GM12878 (cell line): Measurements from ENCODE around the gene ARHGAP44. TPM values are rescaled to one million over a fixed set of nuclear protein-coding genes. Genes with fewer than 3 reads are reported as not detected.

Experiments used
- ATAC-seq: fragments of 200-7000 bp; cut with Tn5 transposase; 3 replicates; pipeline ENCODE4 v1.9.1; 2020; ENCODE audit warnings: mild to moderate bottlenecking, moderate library complexity
- BruUV-seq: library from RNA; stranded (reverse); fragments of 400-500 nt; replicated peaks from 2 replicates; lab custom pipeline; 2021; lab: Mats Ljungman, UMichigan
- CTCF ChIA-PET: fragments of 300-600 bp; sonication (Branson Sonifier 250); formaldehyde crosslinking; extraction: SDS; loops from one replicate; lab custom pipeline; 2021; ENCODE audit warnings: inconsistent platforms; lab: Yijun Ruan, JAX
- POLR2A ChIA-PET: fragments of 350-600 bp; formaldehyde crosslinking; extraction: SDS; loops from one replicate; lab custom pipeline; 2021; ENCODE audit warnings: inconsistent platforms; lab: Charles Lee
- RAD21 ChIA-PET: fragments of 300-600 bp; sonication (Branson Sonifier 250); formaldehyde crosslinking; loops from one replicate; lab custom pipeline; 2023; ENCODE audit warnings: antibody characterized with exemption; ENCODE audit not compliant: unreplicated experiment; lab: Charles Lee
- SMC1A ChIA-PET: fragments of 300-600 bp; sonication (Branson Sonifier 250); formaldehyde crosslinking; loops from one replicate; lab custom pipeline; 2023; ENCODE audit not compliant: unreplicated experiment, uncharacterized antibody; lab: Charles Lee
- DNase-seq: peaks from one replicate; pipeline ENCODE4 v3.0.0-alpha.2; 2011; ENCODE audit warnings: low read depth, low spot score
- FAIRE-seq: peaks from 3 replicates; lab custom pipeline; 2011; peaks lifted over from hg19 to GRCh38; lab: Jason Lieb, UNC
- H2AFZ ChIP-seq: 2 replicates; pipeline ENCODE4 v1.6.0; 2011; ENCODE audit warnings: low read depth, low read length, control low read depth; ENCODE audit not compliant: control insufficient read depth
- H3K27ac ChIP-seq: 2 replicates; pipeline ENCODE4 v1.5.1; 2011; ENCODE audit warnings: control low read depth; ENCODE audit not compliant: control insufficient read depth, insufficient read depth
- H3K27me3 ChIP-seq, 2 experiments: replicated peaks in 1 of 2; 2 replicates each; pipeline versions ENCODE4 v1.6.0 to v1.6.1; 2011; ENCODE audit warnings: low read length in 1 of 2; ENCODE audit not compliant: control insufficient read depth in 2 of 2, insufficient read depth in 2 of 2
- H3K36me3 ChIP-seq, 2 experiments: 2 replicates each; pipeline ENCODE4 v1.5.1; 2011; ENCODE audit warnings: low read length in 1 of 2; ENCODE audit not compliant: control insufficient read depth in 2 of 2, insufficient read depth in 2 of 2
- H3K4me1 ChIP-seq: 2 replicates; pipeline ENCODE4 v1.6.1; 2011; ENCODE audit warnings: mild to moderate bottlenecking, low read length, moderate library complexity, mixed read lengths; ENCODE audit not compliant: control insufficient read depth, insufficient read depth
- H3K4me2 ChIP-seq: 2 replicates; pipeline ENCODE4 v1.6.0; 2011; ENCODE audit warnings: control low read depth; ENCODE audit not compliant: control insufficient read depth, insufficient read depth
- H3K4me3 ChIP-seq: fragments of 200-600 bp; sonication (generic); 2 replicates; pipeline ENCODE4 v1.5.1; 2016
- H3K79me2 ChIP-seq: 2 replicates; pipeline ENCODE4 v1.6.0; 2011; ENCODE audit warnings: low read length; ENCODE audit not compliant: control insufficient read depth, insufficient read depth
- H3K9ac ChIP-seq: 2 replicates; pipeline ENCODE4 v1.8.0; 2011; ENCODE audit warnings: low read length, control low read depth, mixed read lengths; ENCODE audit not compliant: control insufficient read depth, insufficient read depth
- H3K9me3 ChIP-seq: replicated peaks from 3 replicates; pipeline ENCODE4 v1.5.1; 2011; ENCODE audit warnings: mild to moderate bottlenecking, low read length; ENCODE audit not compliant: control insufficient read depth, insufficient read depth
- H4K20me1 ChIP-seq: 2 replicates; pipeline ENCODE4 v1.6.0; 2011; ENCODE audit not compliant: control insufficient read depth, insufficient read depth
- BHLHE40 ChIP-seq, 2 experiments: fragments of 450-650 bp in 1 of 2; IDR thresholded peaks; 2 replicates each; pipeline ENCODE4 v1.6.1; 2011 to 2017; ENCODE audit warnings: low read depth in 2 of 2, borderline replicate concordance in 1 of 2, improper control_type of control experiment in 1 of 2, low read length in 1 of 2, mild to moderate bottlenecking in 1 of 2
- EP300 ChIP-seq, 2 experiments: fragments of 150-350 bp in 1 of 2; IDR thresholded peaks; 2 replicates each; pipeline ENCODE4 v1.6.1; 2011 to 2012; ENCODE audit warnings: low read depth in 2 of 2, low read length in 2 of 2, borderline replicate concordance in 1 of 2, improper control_type of control experiment in 1 of 2, inconsistent platforms in 1 of 2; ENCODE audit not compliant: control insufficient read depth in 1 of 2
- GABPA ChIP-seq: IDR thresholded peaks from 2 replicates; pipeline ENCODE4 v1.6.1; 2014; ENCODE audit warnings: antibody characterized with exemption, low read depth, mild to moderate bottlenecking, inconsistent platforms
- HCFC1 ChIP-seq: fragments of 150-350 bp; IDR thresholded peaks from 2 replicates; pipeline ENCODE4 v1.6.1; 2014; ENCODE audit warnings: low read length
- IRF4 ChIP-seq: IDR thresholded peaks from 2 replicates; pipeline ENCODE4 v1.6.1; 2011; ENCODE audit warnings: low read depth, low read length
- LARP7 ChIP-seq: fragments of 450-650 bp; IDR thresholded peaks from 2 replicates; pipeline ENCODE4 v1.6.1; 2017; ENCODE audit warnings: mild to moderate bottlenecking
- NFYA ChIP-seq: IDR thresholded peaks from 2 replicates; pipeline ENCODE4 v1.6.1; 2011; ENCODE audit warnings: low read depth, mild to moderate bottlenecking, low read length, improper control_type of control experiment, borderline replicate concordance
- RAD51 ChIP-seq: fragments of 450-650 bp; IDR thresholded peaks from 2 replicates; pipeline ENCODE4 v1.6.1; 2016; ENCODE audit warnings: moderate library complexity, mild to moderate bottlenecking, inconsistent platforms
- SPI1 ChIP-seq: IDR thresholded peaks from 2 replicates; pipeline ENCODE4 v1.6.1; 2011; ENCODE audit warnings: low read depth, mild to moderate bottlenecking, low read length, moderate library complexity, borderline replicate concordance; ENCODE audit not compliant: insufficient read depth
- STAT1 ChIP-seq: fragments of 450-650 bp; conservative IDR thresholded peaks from 2 replicates; pipeline ENCODE4 v1.6.1; 2014; ENCODE audit warnings: antibody characterized with exemption, mild to moderate bottlenecking
- SUPT20H ChIP-seq: IDR thresholded peaks from 2 replicates; pipeline ENCODE4 v1.6.1; 2011; ENCODE audit warnings: low read depth, mild to moderate bottlenecking, low read length, moderate library complexity, borderline replicate concordance; ENCODE audit not compliant: control insufficient read depth
- ZNF24 ChIP-seq: fragments of 450-650 bp; IDR thresholded peaks from 2 replicates; pipeline ENCODE4 v1.6.1; 2017; ENCODE audit warnings: antibody characterized with exemption, mild to moderate bottlenecking
- ZNF274 ChIP-seq: IDR thresholded peaks from one replicate; pipeline ENCODE4 v1.8.0; 2011; ENCODE audit not compliant: insufficient read length, insufficient read depth
- WGBS: methylation state at CpG from one replicate; pipeline ENCODE4 v1.1.6; 2016; ENCODE audit warnings: low lambda C conversion rate; ENCODE audit not compliant: insufficient replicate concordance, insufficient coverage; ENCODE audit errors: missing lambda C conversion rate; 5-methylcytosine and 5-hydroxymethylcytosine counted together
- in situ Hi-C: fragments of 300-500 bp; cut with MboI; formaldehyde crosslinking; loops from 9 replicates; pipeline ENCODE4 v1.14.3; 2018; ENCODE audit warnings: mixed read lengths
- intact Hi-C: fragments of 100-400 bp; cut with micrococcal nuclease; formaldehyde crosslinking; loops from one replicate; pipeline ENCODE4 v1.14.2; 2022; ENCODE audit not compliant: unreplicated experiment
- polyA plus RNA-seq, 11 experiments: library from polyadenylated mRNA; depleted of rRNA in 4 of 11; unstranded in 6 of 11; stranded (reverse) in 5 of 11; fragments of >200 nt; fragmentation: Nextera tagmentation in 4 of 11; fragmentation: Illumina TruSeq in 1 of 11; extraction: Ambion mirVana in 4 of 11; extraction: Trizol in 1 of 11; gene quantifications; 1 replicate in 1 of 11; 2 replicates in 10 of 11; pipeline versions ENCODE4 v1.2.1 to v1.2.3, GENCODE V29; 2011 to 2016; ENCODE audit warnings: inconsistent platforms in 2 of 11, missing spikeins in 2 of 11, low read depth in 1 of 11
- total RNA-seq, 4 experiments: library from RNA; depleted of rRNA in 3 of 4; stranded (reverse); fragments of >200 nt in 3 of 4; fragmentation: Illumina TruSeq in 1 of 4; extraction: Trizol in 1 of 4; gene quantifications; 2 replicates each; pipeline versions ENCODE4 v1.2.1 to v1.2.3, GENCODE V29; 2013 to 2021
- TF ChIP-seq, protein P1 (sequence below): fragments of 450-650 bp; IDR thresholded peaks from 2 replicates; pipeline ENCODE4 v1.6.1; 2017; ENCODE audit warnings: antibody characterized with exemption, mild to moderate bottlenecking, moderate library complexity
- TF ChIP-seq, protein P2 (sequence below): IDR thresholded peaks from 2 replicates; pipeline ENCODE4 v1.6.1; 2011; ENCODE audit warnings: low read depth, mild to moderate bottlenecking, low read length, moderate library complexity, borderline replicate concordance; ENCODE audit errors: extremely low read depth
- TF ChIP-seq, protein P3 (sequence below): IDR thresholded peaks from 2 replicates; pipeline ENCODE4 v1.6.1; 2011; ENCODE audit warnings: borderline replicate concordance, low read depth, mild to moderate bottlenecking, moderate library complexity, mixed read lengths, low read length; ENCODE audit not compliant: insufficient read depth; ENCODE audit errors: extremely low read length
- TF ChIP-seq, protein P4 (sequence below): fragments of 150-350 bp; IDR thresholded peaks from 2 replicates; pipeline ENCODE4 v1.6.1; 2014; ENCODE audit warnings: mild to moderate bottlenecking, low read depth, low read length
- TF ChIP-seq, protein P5 (sequence below): IDR thresholded peaks from 2 replicates; pipeline ENCODE4 v1.6.1; 2012; ENCODE audit warnings: low read length, inconsistent platforms

Gene ARHGAP44
- total and polyA plus RNA-seq, 10 of the 15 experiments (the other 5 are each of a cell fraction or from before 2014, with no cell fraction given) = 0.11 to 1.2 (median 0.48) TPM

- Histone ChIP-seq H3K9ac (no peak overlapping the region), H2AFZ (no peak overlapping the region), H3K27ac (no peak overlapping the region), H4K20me1 (no peaks in the 10 kb centered on the region), H3K36me3 (no peaks in the 10 kb centered on the region), H3K4me2 (no peak overlapping the region), H3K79me2 (no peaks in the 10 kb centered on the region), H3K9me3 (no peaks in the 10 kb centered on the region; the same call in 2 of the 3 replicates), H3K27me3 (no peaks in the 10 kb centered on the region), H3K4me1 (no peaks in the 10 kb centered on the region), H3K4me3 (no peak overlapping the region)
- ChIA-PET POLR2A (no interaction called here), SMC1A (no interaction called here), RAD21 (no interaction called here), CTCF (no interaction called here)
- no peak for DNase-seq
- no peak for ATAC-seq
- intact Hi-C loops (no loop called here), in situ Hi-C loops (no loop called here)
- no peak for FAIRE-seq
- 27% methylated on average over 4 of the region's 4 CpGs for WGBS
- TF ChIP-seq RAD51 (no peak), NFYA (no peak), SUPT20H (no peak), GABPA (no peak), BHLHE40 (IDR thresholded peaks at IDR 0.05; ENCODE audit: borderline replicate concordance in 1 of 2, low read depth in 2 of 2, low read length in 1 of 2) (no peak), IRF4 (no peak), STAT1 (no peak), EP300 (IDR thresholded peaks at IDR 0.05; ENCODE audit: borderline replicate concordance in 1 of 2, control insufficient read depth in 1 of 2, low read depth in 2 of 2, low read length in 2 of 2) (no peak), SPI1 (no peak), LARP7 (no peak), HCFC1 (no peak), ZNF24 (no peak), ZNF274 (no peak)
- TF ChIP-seq, protein P1, sequence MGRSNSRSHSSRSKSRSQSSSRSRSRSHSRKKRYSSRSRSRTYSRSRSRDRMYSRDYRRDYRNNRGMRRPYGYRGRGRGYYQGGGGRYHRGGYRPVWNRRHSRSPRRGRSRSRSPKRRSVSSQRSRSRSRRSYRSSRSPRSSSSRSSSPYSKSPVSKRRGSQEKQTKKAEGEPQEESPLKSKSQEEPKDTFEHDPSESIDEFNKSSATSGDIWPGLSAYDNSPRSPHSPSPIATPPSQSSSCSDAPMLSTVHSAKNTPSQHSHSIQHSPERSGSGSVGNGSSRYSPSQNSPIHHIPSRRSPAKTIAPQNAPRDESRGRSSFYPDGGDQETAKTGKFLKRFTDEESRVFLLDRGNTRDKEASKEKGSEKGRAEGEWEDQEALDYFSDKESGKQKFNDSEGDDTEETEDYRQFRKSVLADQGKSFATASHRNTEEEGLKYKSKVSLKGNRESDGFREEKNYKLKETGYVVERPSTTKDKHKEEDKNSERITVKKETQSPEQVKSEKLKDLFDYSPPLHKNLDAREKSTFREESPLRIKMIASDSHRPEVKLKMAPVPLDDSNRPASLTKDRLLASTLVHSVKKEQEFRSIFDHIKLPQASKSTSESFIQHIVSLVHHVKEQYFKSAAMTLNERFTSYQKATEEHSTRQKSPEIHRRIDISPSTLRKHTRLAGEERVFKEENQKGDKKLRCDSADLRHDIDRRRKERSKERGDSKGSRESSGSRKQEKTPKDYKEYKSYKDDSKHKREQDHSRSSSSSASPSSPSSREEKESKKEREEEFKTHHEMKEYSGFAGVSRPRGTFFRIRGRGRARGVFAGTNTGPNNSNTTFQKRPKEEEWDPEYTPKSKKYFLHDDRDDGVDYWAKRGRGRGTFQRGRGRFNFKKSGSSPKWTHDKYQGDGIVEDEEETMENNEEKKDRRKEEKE = no peak
- TF ChIP-seq, protein P2, sequence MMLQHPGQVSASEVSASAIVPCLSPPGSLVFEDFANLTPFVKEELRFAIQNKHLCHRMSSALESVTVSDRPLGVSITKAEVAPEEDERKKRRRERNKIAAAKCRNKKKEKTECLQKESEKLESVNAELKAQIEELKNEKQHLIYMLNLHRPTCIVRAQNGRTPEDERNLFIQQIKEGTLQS = no peak
- TF ChIP-seq, protein P3, sequence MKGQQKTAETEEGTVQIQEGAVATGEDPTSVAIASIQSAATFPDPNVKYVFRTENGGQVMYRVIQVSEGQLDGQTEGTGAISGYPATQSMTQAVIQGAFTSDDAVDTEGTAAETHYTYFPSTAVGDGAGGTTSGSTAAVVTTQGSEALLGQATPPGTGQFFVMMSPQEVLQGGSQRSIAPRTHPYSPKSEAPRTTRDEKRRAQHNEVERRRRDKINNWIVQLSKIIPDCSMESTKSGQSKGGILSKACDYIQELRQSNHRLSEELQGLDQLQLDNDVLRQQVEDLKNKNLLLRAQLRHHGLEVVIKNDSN = no peak
- TF ChIP-seq, protein P4, sequence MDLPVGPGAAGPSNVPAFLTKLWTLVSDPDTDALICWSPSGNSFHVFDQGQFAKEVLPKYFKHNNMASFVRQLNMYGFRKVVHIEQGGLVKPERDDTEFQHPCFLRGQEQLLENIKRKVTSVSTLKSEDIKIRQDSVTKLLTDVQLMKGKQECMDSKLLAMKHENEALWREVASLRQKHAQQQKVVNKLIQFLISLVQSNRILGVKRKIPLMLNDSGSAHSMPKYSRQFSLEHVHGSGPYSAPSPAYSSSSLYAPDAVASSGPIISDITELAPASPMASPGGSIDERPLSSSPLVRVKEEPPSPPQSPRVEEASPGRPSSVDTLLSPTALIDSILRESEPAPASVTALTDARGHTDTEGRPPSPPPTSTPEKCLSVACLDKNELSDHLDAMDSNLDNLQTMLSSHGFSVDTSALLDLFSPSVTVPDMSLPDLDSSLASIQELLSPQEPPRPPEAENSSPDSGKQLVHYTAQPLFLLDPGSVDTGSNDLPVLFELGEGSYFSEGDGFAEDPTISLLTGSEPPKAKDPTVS = no peak
- TF ChIP-seq, protein P5, sequence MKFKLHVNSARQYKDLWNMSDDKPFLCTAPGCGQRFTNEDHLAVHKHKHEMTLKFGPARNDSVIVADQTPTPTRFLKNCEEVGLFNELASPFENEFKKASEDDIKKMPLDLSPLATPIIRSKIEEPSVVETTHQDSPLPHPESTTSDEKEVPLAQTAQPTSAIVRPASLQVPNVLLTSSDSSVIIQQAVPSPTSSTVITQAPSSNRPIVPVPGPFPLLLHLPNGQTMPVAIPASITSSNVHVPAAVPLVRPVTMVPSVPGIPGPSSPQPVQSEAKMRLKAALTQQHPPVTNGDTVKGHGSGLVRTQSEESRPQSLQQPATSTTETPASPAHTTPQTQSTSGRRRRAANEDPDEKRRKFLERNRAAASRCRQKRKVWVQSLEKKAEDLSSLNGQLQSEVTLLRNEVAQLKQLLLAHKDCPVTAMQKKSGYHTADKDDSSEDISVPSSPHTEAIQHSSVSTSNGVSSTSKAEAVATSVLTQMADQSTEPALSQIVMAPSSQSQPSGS = no peak
- no TSS peak for BruUV-seq
Measured at GRCh38 chr17:12911239-12911638, 121.9 kb downstream of the ARHGAP44 start.
